Measurements from ENCODE around the gene ACTR1B.

ACTR1B gene

DNA sequence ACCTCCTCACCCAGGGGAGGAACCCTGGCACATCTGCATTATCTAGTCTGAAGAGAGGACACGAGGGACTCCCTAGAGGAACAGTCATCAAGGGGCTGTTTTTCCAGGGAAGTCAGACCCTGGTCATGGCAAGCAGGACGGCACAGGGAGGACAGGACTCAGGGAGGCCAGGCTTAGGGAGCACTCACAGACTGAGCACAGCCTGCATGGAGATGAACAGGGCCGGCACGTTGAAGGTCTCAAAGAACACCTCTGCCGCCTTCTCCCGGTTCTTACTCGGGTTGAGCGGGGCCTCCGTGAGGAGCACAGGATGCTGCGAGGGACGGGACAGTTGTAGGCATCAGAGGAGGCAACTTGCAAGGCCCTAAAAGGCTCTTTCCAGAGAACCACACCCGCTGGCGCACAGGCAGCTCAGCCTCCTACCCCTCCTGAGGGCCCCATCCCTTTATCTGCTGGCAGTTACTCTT, 5.1 kb downstream of the ACTR1B start:
- H3K9me3 ChIP-seq (ENCODE audit: control insufficient read depth, low read length), result peaks cover 7% of the 10 kb centered on the region
- WGBS, 2 experiments (ENCODE audit: insufficient coverage in 2 of 2), result 96 to 100% methylated on average over 13 of the region's 13 CpGs
- no peak overlapping the region for H3K4me3 ChIP-seq (ENCODE audit: extremely low read depth, insufficient read depth, low read length, poor library complexity, severe bottlenecking)
- H3K4me1 ChIP-seq (ENCODE audit: control insufficient read depth, insufficient read depth, low read length, poor library complexity, severe bottlenecking), result peaks cover 32% of the 10 kb centered on the region
- peaks cover 69% of the 10 kb centered on the region for H3K36me3 ChIP-seq (ENCODE audit: control insufficient read depth, insufficient read depth, low read length)
- no peak overlapping the region for H3K27ac ChIP-seq (ENCODE audit: low read depth, low read length, severe bottlenecking)

GRCh38 chr2:97657986-97658690, 5.7 kb downstream of the ACTR1B start:
- no peak overlapping the region for H3K4me3 ChIP-seq (ENCODE audit: extremely low read depth, insufficient read depth, low read length, poor library complexity, severe bottlenecking)
- 95 to 98% methylated on average over 33 to 35 of the region's 37 CpGs for WGBS, 2 experiments (ENCODE audit: insufficient coverage in 2 of 2)

GRCh38 chr2:97656905-97657587, 6.8 kb downstream of the ACTR1B start:
- 82 to 85% methylated on average over 7 to 9 of the region's 15 CpGs for WGBS, 2 experiments (ENCODE audit: insufficient coverage in 2 of 2)
- Histone ChIP-seq H3K9me3 (ENCODE audit: control insufficient read depth, low read length) (peaks cover 7% of the 10 kb centered on the region), H3K36me3 (ENCODE audit: control insufficient read depth, insufficient read depth, low read length) (peaks cover 73% of the 10 kb centered on the region), H3K27ac (ENCODE audit: low read depth, low read length, severe bottlenecking) (no peak overlapping the region), H3K4me1 (ENCODE audit: control insufficient read depth, insufficient read depth, low read length, poor library complexity, severe bottlenecking) (peaks cover 25% of the 10 kb centered on the region), H3K4me3 (ENCODE audit: extremely low read depth, insufficient read depth, low read length, poor library complexity, severe bottlenecking) (no peak overlapping the region)

More at GRCh38 chr2:97657986-97658690, 5.7 kb downstream of the ACTR1B start:
- Histone ChIP-seq H3K9me3 (ENCODE audit: control insufficient read depth, low read length) (peaks cover 7% of the 10 kb centered on the region), H3K36me3 (ENCODE audit: control insufficient read depth, insufficient read depth, low read length) (peaks cover 73% of the 10 kb centered on the region), H3K4me1 (ENCODE audit: control insufficient read depth, insufficient read depth, low read length, poor library complexity, severe bottlenecking) (peaks cover 32% of the 10 kb centered on the region), H3K27ac (ENCODE audit: low read depth, low read length, severe bottlenecking) (no peak overlapping the region)

DNA sequence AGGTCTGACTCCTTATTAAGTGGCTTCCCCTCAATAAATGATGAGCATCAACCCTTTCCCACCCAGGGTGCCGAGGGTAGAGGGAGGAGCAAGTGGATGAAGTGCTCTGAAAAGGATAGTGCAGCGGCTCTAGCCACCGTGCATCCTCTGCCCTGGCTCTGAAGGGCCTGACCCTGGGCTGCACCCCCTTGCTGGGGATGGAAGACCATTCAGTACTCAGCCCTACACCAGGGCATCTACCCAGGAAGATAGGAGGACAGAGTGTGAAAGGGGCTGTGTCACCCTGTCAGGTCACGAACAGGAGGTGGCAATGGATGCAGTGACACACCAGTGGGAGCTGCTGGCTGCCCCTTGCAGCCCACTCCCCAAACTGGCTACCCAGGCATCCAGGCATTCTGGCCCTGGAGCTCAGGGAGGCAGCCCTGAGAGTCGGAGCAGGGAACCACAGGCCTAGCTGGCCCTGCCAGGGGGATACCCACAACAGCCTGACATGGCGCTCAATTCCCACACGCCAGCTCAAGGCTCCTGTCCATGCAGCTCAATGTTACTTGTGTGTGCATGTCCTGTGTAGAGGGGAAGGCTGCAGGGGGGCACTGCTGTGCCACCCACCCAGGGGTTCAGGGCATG, 7.6 kb downstream of the ACTR1B start:
- Histone ChIP-seq H3K4me1 (ENCODE audit: control insufficient read depth, insufficient read depth, low read length, poor library complexity, severe bottlenecking) (peaks cover 17% of the 10 kb centered on the region), H3K36me3 (ENCODE audit: control insufficient read depth, insufficient read depth, low read length) (peaks cover 73% of the 10 kb centered on the region), H3K4me3 (ENCODE audit: extremely low read depth, insufficient read depth, low read length, poor library complexity, severe bottlenecking) (no peak overlapping the region), H3K9me3 (ENCODE audit: control insufficient read depth, low read length) (peaks cover 7% of the 10 kb centered on the region), H3K27ac (ENCODE audit: low read depth, low read length, severe bottlenecking) (no peak overlapping the region)
- WGBS, 2 experiments (ENCODE audit: insufficient coverage in 2 of 2), result 100% methylated on average over 3 to 4 of the region's 7 CpGs

DNA sequence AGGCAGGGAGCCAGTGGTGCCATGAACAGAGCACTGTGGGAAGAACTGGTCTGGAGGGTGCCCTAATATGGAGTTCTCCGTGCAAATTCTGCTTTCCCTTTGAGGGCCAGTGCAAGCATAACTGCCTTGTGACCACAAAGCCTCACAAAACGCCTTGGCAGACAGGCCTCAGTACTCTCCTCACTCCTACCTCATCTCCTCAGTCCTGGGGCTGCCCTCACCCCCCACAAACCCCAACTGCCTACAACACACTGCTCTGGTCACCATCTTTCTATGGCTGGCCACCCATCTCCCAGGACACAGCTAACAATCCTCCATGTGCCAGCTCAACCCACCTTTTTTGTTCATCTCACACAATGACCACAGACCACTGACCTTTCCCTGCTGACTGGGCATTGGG, 9.1 kb downstream of the ACTR1B start:
- Histone ChIP-seq H3K4me3 (ENCODE audit: extremely low read depth, insufficient read depth, low read length, poor library complexity, severe bottlenecking) (no peak overlapping the region), H3K36me3 (ENCODE audit: control insufficient read depth, insufficient read depth, low read length) (peaks cover 70% of the 10 kb centered on the region)

GRCh38 chr2:97654309-97654708, 9.5 kb downstream of the ACTR1B start:
- Histone ChIP-seq H3K27ac (ENCODE audit: low read depth, low read length, severe bottlenecking) (no peak overlapping the region), H3K4me3 (ENCODE audit: extremely low read depth, insufficient read depth, low read length, poor library complexity, severe bottlenecking) (no peak overlapping the region), H3K9me3 (ENCODE audit: control insufficient read depth, low read length) (peaks cover 7% of the 10 kb centered on the region), H3K4me1 (ENCODE audit: control insufficient read depth, insufficient read depth, low read length, poor library complexity, severe bottlenecking) (no peaks in the 10 kb centered on the region), H3K36me3 (ENCODE audit: control insufficient read depth, insufficient read depth, low read length) (peaks cover 70% of the 10 kb centered on the region)
- WGBS, 2 experiments (ENCODE audit: insufficient coverage in 2 of 2), result 92 to 95% methylated on average over 5 of the region's 5 CpGs

More for the DNA sequence above, 9.1 kb downstream of the ACTR1B start:
- 76 to 100% methylated on average over 2 of the region's 2 CpGs for WGBS, 2 experiments (ENCODE audit: insufficient coverage in 2 of 2)
- Histone ChIP-seq H3K9me3 (ENCODE audit: control insufficient read depth, low read length) (peaks cover 7% of the 10 kb centered on the region), H3K27ac (ENCODE audit: low read depth, low read length, severe bottlenecking) (no peak overlapping the region), H3K4me1 (ENCODE audit: control insufficient read depth, insufficient read depth, low read length, poor library complexity, severe bottlenecking) (peaks cover 4% of the 10 kb centered on the region)

- no peak overlapping the region for H3K27ac ChIP-seq (ENCODE audit: low read depth, low read length, severe bottlenecking)
- no CpG with 5 or more reads among the region's 1 CpG for WGBS, 2 experiments (ENCODE audit: insufficient coverage in 2 of 2)
- H3K36me3 ChIP-seq (ENCODE audit: control insufficient read depth, insufficient read depth, low read length), result peaks cover 70% of the 10 kb centered on the region
- H3K9me3 ChIP-seq (ENCODE audit: control insufficient read depth, low read length), result peaks cover 7% of the 10 kb centered on the region
- H3K4me3 ChIP-seq (ENCODE audit: extremely low read depth, insufficient read depth, low read length, poor library complexity, severe bottlenecking), result no peak overlapping the region
- no peaks in the 10 kb centered on the region for H3K4me1 ChIP-seq (ENCODE audit: control insufficient read depth, insufficient read depth, low read length, poor library complexity, severe bottlenecking)
Observed at GRCh38 chr2:97653874-97654273, 10.0 kb downstream of the ACTR1B start.

DNA sequence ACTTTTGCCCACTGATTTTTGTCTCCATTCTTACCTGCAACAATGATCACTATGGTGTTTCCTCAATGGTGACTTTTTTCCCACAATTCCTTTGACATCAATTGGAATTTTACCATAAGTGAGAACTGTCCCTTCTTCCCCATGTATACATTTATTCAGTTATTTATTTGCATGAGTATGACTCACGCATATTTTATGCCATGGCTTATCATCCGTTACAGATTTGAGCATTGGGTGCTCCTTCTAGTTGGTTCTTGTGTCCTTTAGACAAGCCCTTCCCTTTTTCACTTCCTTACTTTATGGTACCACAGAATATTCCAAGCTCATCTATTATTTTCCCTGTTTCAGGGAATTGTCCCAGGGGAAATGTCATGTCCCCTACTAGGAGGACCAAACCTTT, 10.4 kb downstream of the ACTR1B start:
- Histone ChIP-seq H3K36me3 (ENCODE audit: control insufficient read depth, insufficient read depth, low read length) (peaks cover 70% of the 10 kb centered on the region), H3K4me1 (ENCODE audit: control insufficient read depth, insufficient read depth, low read length, poor library complexity, severe bottlenecking) (no peaks in the 10 kb centered on the region), H3K27ac (ENCODE audit: low read depth, low read length, severe bottlenecking) (no peak overlapping the region), H3K4me3 (ENCODE audit: extremely low read depth, insufficient read depth, low read length, poor library complexity, severe bottlenecking) (no peak overlapping the region), H3K9me3 (ENCODE audit: control insufficient read depth, low read length) (peaks cover 7% of the 10 kb centered on the region)
- WGBS, 2 experiments (ENCODE audit: insufficient coverage in 2 of 2), result 94% methylated on average over 2 of the region's 2 CpGs; no CpG with 5 or more reads in 1 of the 2 experiments

- Histone ChIP-seq H3K36me3 (ENCODE audit: control insufficient read depth, insufficient read depth, low read length) (peaks cover 60% of the 10 kb centered on the region), H3K9me3 (ENCODE audit: control insufficient read depth, low read length) (peaks cover 7% of the 10 kb centered on the region)
- 94 to 98% methylated on average over 4 of the region's 4 CpGs for WGBS, 2 experiments (ENCODE audit: insufficient coverage in 2 of 2)
Observed at GRCh38 chr2:97651114-97651513, 12.7 kb downstream of the ACTR1B start.

GRCh38 chr2:97646977-97647376, 16.9 kb downstream of the ACTR1B start:
- Histone ChIP-seq H3K4me3 (ENCODE audit: extremely low read depth, insufficient read depth, low read length, poor library complexity, severe bottlenecking) (peak overlapping the region; percentile 97), H3K36me3 (ENCODE audit: control insufficient read depth, insufficient read depth, low read length) (peaks cover 32% of the 10 kb centered on the region), H3K27ac (ENCODE audit: low read depth, low read length, severe bottlenecking) (no peak overlapping the region), H3K4me1 (ENCODE audit: control insufficient read depth, insufficient read depth, low read length, poor library complexity, severe bottlenecking) (no peaks in the 10 kb centered on the region), H3K9me3 (ENCODE audit: control insufficient read depth, low read length) (no peaks in the 10 kb centered on the region)
- WGBS, 2 experiments (ENCODE audit: insufficient coverage in 2 of 2), result 95 to 100% methylated on average over 3 to 4 of the region's 4 CpGs

More at GRCh38 chr2:97651114-97651513, 12.7 kb downstream of the ACTR1B start:
- Histone ChIP-seq H3K27ac (ENCODE audit: low read depth, low read length, severe bottlenecking) (no peak overlapping the region), H3K4me1 (ENCODE audit: control insufficient read depth, insufficient read depth, low read length, poor library complexity, severe bottlenecking) (no peaks in the 10 kb centered on the region), H3K4me3 (ENCODE audit: extremely low read depth, insufficient read depth, low read length, poor library complexity, severe bottlenecking) (no peak overlapping the region)

Measured in mesodermal cell (in vitro differentiated cells).